ENCODE data around the gene KCNN4. TPM values are rescaled to one million over a fixed set of nuclear protein-coding genes. Genes with fewer than 3 reads are reported as not detected.

KCNN4 gene
- total RNA-seq, 6 experiments from 2014 or later: 0.18 to 1.4 (median 0.27) TPM; not detected in 1

DNA sequence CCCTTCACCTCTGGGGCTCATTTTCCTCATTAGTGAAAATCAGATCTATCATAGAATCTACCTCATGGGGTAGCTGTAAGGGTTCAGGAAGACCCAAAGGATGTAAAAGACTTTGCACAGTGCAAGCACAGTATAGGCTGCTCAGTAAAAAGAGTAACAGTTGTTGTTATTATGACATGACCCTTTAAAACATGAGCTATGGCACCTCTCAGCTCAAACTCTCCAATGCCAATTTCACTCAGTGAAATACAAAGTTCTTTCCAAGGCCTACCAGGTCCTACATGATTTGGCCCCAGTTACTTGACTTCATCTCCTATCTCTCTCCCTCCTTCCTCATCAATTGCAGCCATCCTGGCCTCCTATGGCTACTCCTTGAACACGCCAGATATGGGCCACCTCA lies 30.9 kb downstream of the KCNN4 start:
- H3K9me3 ChIP-seq: no peaks in the 10 kb centered on the region
- WGBS (ENCODE audit: insufficient coverage, low coverage, low lambda C conversion rate, missing lambda C conversion rate): 100% methylated on average over 1 of the region's 1 CpG
- DNase-seq: no peak
- ATAC-seq: no peak
- intact Hi-C loops (cut with DNase I): loop anchor here (2.0 to 5.0 kb wide), 2 partner anchors 23 to 32 kb away; partner anchors contain the start of gene KCNN4 (in 1 of the 2)
- peaks cover 0 to 9% (median 0%) of the 10 kb centered on the region in 4 donors for H3K4me1 ChIP-seq
- peaks cover 0 to 37% (median 5%) of the 10 kb centered on the region in 4 donors for H3K36me3 ChIP-seq
- TF ChIP-seq, protein P1, sequence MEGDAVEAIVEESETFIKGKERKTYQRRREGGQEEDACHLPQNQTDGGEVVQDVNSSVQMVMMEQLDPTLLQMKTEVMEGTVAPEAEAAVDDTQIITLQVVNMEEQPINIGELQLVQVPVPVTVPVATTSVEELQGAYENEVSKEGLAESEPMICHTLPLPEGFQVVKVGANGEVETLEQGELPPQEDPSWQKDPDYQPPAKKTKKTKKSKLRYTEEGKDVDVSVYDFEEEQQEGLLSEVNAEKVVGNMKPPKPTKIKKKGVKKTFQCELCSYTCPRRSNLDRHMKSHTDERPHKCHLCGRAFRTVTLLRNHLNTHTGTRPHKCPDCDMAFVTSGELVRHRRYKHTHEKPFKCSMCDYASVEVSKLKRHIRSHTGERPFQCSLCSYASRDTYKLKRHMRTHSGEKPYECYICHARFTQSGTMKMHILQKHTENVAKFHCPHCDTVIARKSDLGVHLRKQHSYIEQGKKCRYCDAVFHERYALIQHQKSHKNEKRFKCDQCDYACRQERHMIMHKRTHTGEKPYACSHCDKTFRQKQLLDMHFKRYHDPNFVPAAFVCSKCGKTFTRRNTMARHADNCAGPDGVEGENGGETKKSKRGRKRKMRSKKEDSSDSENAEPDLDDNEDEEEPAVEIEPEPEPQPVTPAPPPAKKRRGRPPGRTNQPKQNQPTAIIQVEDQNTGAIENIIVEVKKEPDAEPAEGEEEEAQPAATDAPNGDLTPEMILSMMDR (IDR thresholded peaks at IDR 0.05): no peak
- no peak for TF ChIP-seq POLR2A (IDR thresholded peaks at IDR 0.05)
- no peak overlapping the region for H3K4me3 ChIP-seq
- no peaks in the 10 kb centered on the region for H3K27me3 ChIP-seq
- no peak overlapping the region for H3K27ac ChIP-seq

DNA sequence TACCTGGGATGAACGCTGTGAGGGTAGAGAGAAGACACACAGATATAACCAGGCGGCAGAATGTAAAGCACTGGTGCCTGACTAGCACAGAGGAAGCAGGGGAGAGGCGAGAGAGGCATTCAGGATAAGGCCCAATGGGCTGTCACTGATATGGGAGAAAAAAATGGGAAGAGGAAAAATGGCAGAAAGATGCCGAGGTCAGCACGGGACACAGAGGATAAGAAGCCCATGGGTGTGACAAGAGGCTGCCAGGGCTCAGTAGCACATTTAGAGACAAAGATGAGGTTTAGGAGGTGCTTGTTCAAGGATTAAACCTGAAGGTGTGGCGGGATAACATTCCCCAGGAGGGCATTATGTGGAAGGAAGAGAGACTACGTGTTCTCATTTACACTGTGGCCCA lies 31.6 kb downstream of the KCNN4 start:
- intact Hi-C loops (cut with DNase I): loop anchor here in 1 of 2 donors (5.0 kb wide), 1 partner anchor 33 kb away; the partner anchor contains the start of gene KCNN4
- 84% methylated on average over 7 of the region's 7 CpGs for WGBS (ENCODE audit: insufficient coverage, low coverage, low lambda C conversion rate, missing lambda C conversion rate)

GRCh38 chr19:43748685-43749084 lies 32.1 kb downstream of the KCNN4 start:
- Histone ChIP-seq H3K9me3 (no peaks in the 10 kb centered on the region), H3K4me3 (no peak overlapping the region), H3K27ac (no peak overlapping the region), H3K36me3 (peaks cover 0 to 37% (median 5%) of the 10 kb centered on the region in 4 donors), H3K27me3 (no peaks in the 10 kb centered on the region), H3K4me1 (peaks cover 0 to 4% (median 0%) of the 10 kb centered on the region in 4 donors)
- ATAC-seq: no peak
- TF ChIP-seq, protein P1 (IDR thresholded peaks at IDR 0.05): no peak
- TF ChIP-seq POLR2A (IDR thresholded peaks at IDR 0.05): no peak
- no peak for DNase-seq
- intact Hi-C loops (cut with DNase I): loop anchor here in 1 of 2 donors (5.0 kb wide), 1 partner anchor 34 kb away; the partner anchor contains the start of gene KCNN4
- 69% methylated on average over 4 of the region's 4 CpGs for WGBS (ENCODE audit: insufficient coverage, low coverage, low lambda C conversion rate, missing lambda C conversion rate)

More for the DNA sequence above, 31.6 kb downstream of the KCNN4 start:
- TF ChIP-seq POLR2A (IDR thresholded peaks at IDR 0.05): no peak
- TF ChIP-seq, protein P1 (IDR thresholded peaks at IDR 0.05): no peak
- peaks cover 0 to 37% (median 5%) of the 10 kb centered on the region in 4 donors for H3K36me3 ChIP-seq
- DNase-seq (no peak), ATAC-seq (no peak)
- H3K27ac ChIP-seq: no peak overlapping the region
- no peak overlapping the region for H3K4me3 ChIP-seq
- H3K9me3 ChIP-seq: no peaks in the 10 kb centered on the region
- H3K27me3 ChIP-seq: no peaks in the 10 kb centered on the region
- peaks cover 0 to 9% (median 0%) of the 10 kb centered on the region in 4 donors for H3K4me1 ChIP-seq

- intact Hi-C loops (cut with DNase I): loop anchor here in 1 of 2 donors (5.0 kb wide), 1 partner anchor 34 kb away; the partner anchor contains the start of gene KCNN4
- DNase-seq (no peak), ATAC-seq (no peak)
- Histone ChIP-seq H3K36me3 (peaks cover 0 to 41% (median 5%) of the 10 kb centered on the region in 4 donors), H3K27ac (no peak overlapping the region), H3K4me1 (peaks cover 0 to 3% (median 0%) of the 10 kb centered on the region in 4 donors), H3K27me3 (no peaks in the 10 kb centered on the region), H3K4me3 (no peak overlapping the region), H3K9me3 (no peaks in the 10 kb centered on the region)
- TF ChIP-seq, protein P1 (IDR thresholded peaks at IDR 0.05): no peak
- no peak for TF ChIP-seq POLR2A (IDR thresholded peaks at IDR 0.05)
- 63% methylated on average over 3 of the region's 4 CpGs for WGBS (ENCODE audit: insufficient coverage, low coverage, low lambda C conversion rate, missing lambda C conversion rate)
Observed at GRCh38 chr19:43748205-43748594, 32.6 kb downstream of the KCNN4 start.
